Lung (tissue), 12 donors: ENCODE results near the gene COL1A1. TPM values are rescaled to one million over a fixed set of nuclear protein-coding genes. Genes with fewer than 3 reads are reported as not detected.

Experiments
- ATAC-seq: fragments of 200-7000 bp; cut with Tn5 transposase; one replicate; pipeline ENCODE4 v1.9.1; 2020; ENCODE audit warnings: moderate number of reproducible peaks; ENCODE audit not compliant: insufficient read depth, low FRiP score
- DNase-seq, 3 donors: peaks; one replicate each; pipeline ENCODE4 v3.0.0-alpha.2; 2013 to 2017
- H3K27ac ChIP-seq, 2 donors: one replicate each; pipeline ENCODE4 v1.5.1; 2013; ENCODE audit warnings: mild to moderate bottlenecking in 2 of 2, moderate library complexity in 2 of 2, control low read depth in 1 of 2, inconsistent platforms in 1 of 2, low read depth in 1 of 2, low read length in 1 of 2
- H3K27me3 ChIP-seq, 3 donors: one replicate each; pipeline ENCODE4 v1.5.1; 2013; ENCODE audit warnings: low read length in 2 of 3; ENCODE audit not compliant: control insufficient read depth in 3 of 3, insufficient read depth in 3 of 3
- H3K36me3 ChIP-seq, 4 donors: one replicate each; pipeline ENCODE4 v1.5.1; 2013; ENCODE audit warnings: low read length in 4 of 4, mild to moderate bottlenecking in 1 of 4, moderate library complexity in 1 of 4; ENCODE audit not compliant: control insufficient read depth in 4 of 4, insufficient read depth in 4 of 4
- H3K4me1 ChIP-seq, 5 donors: one replicate each; pipeline ENCODE4 v1.5.1; 2013; ENCODE audit warnings: low read length in 5 of 5, mild to moderate bottlenecking in 2 of 5, moderate library complexity in 1 of 5; ENCODE audit not compliant: control insufficient read depth in 5 of 5, insufficient read depth in 5 of 5
- H3K4me3 ChIP-seq: one replicate; pipeline ENCODE4 v1.5.1; 2013; ENCODE audit warnings: mild to moderate bottlenecking, control low read depth, moderate library complexity
- H3K9ac ChIP-seq, 2 donors: one replicate each; pipeline ENCODE4 v1.5.1; 2013; ENCODE audit warnings: low read length in 2 of 2, control low read depth in 1 of 2; ENCODE audit not compliant: insufficient read depth in 1 of 2
- H3K9me3 ChIP-seq, 4 donors: one replicate each; pipeline ENCODE4 v1.5.1; 2013; ENCODE audit warnings: low read length in 3 of 4, mild to moderate bottlenecking in 1 of 4, moderate library complexity in 1 of 4; ENCODE audit not compliant: control insufficient read depth in 4 of 4, insufficient read depth in 3 of 4
- CTCF ChIP-seq: IDR thresholded peaks from 2 replicates; pipeline ENCODE4 v1.5.1; 2012; ENCODE audit warnings: mild to moderate bottlenecking; ENCODE audit errors: control extremely low read depth, extremely low read depth
- WGBS, 2 donors: extraction: QIAGEN DNeasy Blood & Tissue Kit; methylation state at CpG; one replicate each; pipeline ENCODE4 v1.1.7; 2013; 5-methylcytosine and 5-hydroxymethylcytosine counted together
- polyA plus RNA-seq, 2 donors: library from polyadenylated mRNA; stranded (reverse); fragments of 200-250 nt; gene quantifications; one replicate each; pipeline ENCODE4 v1.2.1, GENCODE V29; 2013
- total RNA-seq, 2 donors: library from RNA; depleted of rRNA in 1 of 2; stranded (reverse); fragments of >200 nt in 1 of 2; gene quantifications; one replicate each; pipeline ENCODE4 v1.2.1, GENCODE V29; 2014 to 2021
- donor health status: control.
- donor health status: control.
- donor health status: Bipolar disorder and iron deficiency.
- donor health status: healthy.
- donor health status: DM: yes; HTN: yes; CAD: no.

Gene COL1A1
- total and polyA plus RNA-seq, 4 donors: 30.5 to 1,330 (median 283) TPM

DNA sequence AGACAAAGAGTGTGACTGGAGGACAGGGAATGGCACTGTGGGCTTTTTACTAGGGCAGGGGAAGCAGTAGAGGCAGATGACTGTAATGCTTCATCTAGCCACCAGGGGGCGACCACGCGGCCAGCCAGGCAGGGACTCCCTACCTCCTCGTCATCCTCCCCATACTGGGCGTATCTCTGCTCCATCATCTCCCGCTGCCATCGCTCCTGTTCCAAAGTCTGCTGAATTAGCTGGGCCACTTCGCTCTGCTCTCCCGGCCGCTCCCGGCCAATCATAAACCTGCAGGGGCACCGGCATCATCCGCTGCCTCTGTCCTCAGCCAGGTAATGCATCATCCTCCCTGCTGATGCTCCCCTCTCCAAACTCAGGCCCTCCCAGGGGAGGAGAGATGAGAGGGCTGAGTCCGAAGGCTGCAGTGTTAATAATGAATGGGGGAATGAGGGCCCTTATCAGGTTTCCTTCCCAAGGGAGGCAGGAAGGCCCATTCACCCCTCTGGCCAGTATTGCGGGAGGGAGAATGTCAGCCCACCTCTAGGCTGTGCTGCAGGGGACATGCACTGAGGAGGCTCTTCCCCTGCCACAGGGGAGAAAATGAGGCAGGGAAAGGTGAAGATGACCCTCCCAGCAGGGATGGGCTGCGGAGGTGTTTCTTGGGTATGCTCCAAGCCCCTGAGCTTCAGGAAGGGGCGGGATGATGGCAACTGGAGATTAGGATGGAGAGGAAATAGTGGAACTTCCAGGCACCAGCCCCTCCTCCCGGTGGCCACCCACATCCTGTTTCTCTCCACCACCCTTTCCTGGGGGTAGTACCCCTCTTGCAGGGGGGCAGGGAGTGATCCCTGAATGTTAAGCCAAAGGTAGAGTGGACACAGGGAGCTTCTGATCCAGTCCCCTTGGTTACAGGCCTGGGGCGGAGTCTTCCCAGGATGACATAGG lies 61.2 kb downstream of the COL1A1 start:
- 29 to 32% methylated on average over 19 of the region's 19 CpGs for WGBS, 2 donors
- ATAC-seq (peak; percentile 85), DNase-seq (peak; percentile 70 to 82 (median 77))
- no peak overlapping the region for H3K4me3 ChIP-seq
- peak overlapping the region; percentile 30 to 72 for H3K27ac ChIP-seq
- no peaks in the 10 kb centered on the region for H3K9me3 ChIP-seq
- peaks cover 19 to 94% (median 51%) of the 10 kb centered on the region in 4 donors for H3K36me3 ChIP-seq
- no peak overlapping the region for H3K9ac ChIP-seq
- H3K4me1 ChIP-seq: peaks cover 0 to 22% (median 0%) of the 10 kb centered on the region in 5 donors
- TF ChIP-seq CTCF: peak; percentile 91
- no peaks in the 10 kb centered on the region for H3K27me3 ChIP-seq

GRCh38 chr17:50139185-50139783 lies 62.1 kb downstream of the COL1A1 start:
- no peak for TF ChIP-seq CTCF
- H3K27me3 ChIP-seq: no peaks in the 10 kb centered on the region
- H3K36me3 ChIP-seq: peaks cover 23 to 93% (median 47%) of the 10 kb centered on the region in 4 donors
- peak overlapping the region in 1 of 2 donors; percentile 18 for H3K27ac ChIP-seq
- DNase-seq (no peak), ATAC-seq (no peak)
- 88% methylated on average over 15 of the region's 15 CpGs for WGBS, 2 donors
- H3K9ac ChIP-seq: no peak overlapping the region
- H3K9me3 ChIP-seq: no peaks in the 10 kb centered on the region
- peaks cover 0 to 22% (median 0%) of the 10 kb centered on the region in 5 donors for H3K4me1 ChIP-seq
- H3K4me3 ChIP-seq: no peak overlapping the region

GRCh38 chr17:50137042-50137441 lies 64.4 kb downstream of the COL1A1 start:
- ATAC-seq: no peak
- Histone ChIP-seq H3K27me3 (no peaks in the 10 kb centered on the region), H3K36me3 (peaks cover 23 to 72% (median 36%) of the 10 kb centered on the region in 4 donors), H3K4me3 (no peak overlapping the region), H3K9ac (no peak overlapping the region), H3K9me3 (no peaks in the 10 kb centered on the region), H3K27ac (no peak overlapping the region), H3K4me1 (peaks cover 0 to 16% (median 4%) of the 10 kb centered on the region in 5 donors)
- DNase-seq: no peak
- no peak for TF ChIP-seq CTCF
- WGBS, 2 donors: 90 to 93% methylated on average over 4 of the region's 4 CpGs
